ENCODE measurements around the gene TMEM120A.

GRCh38 chr7:75967487-75967997 lies 26.9 kb downstream of the TMEM120A start:
- TF ChIP-seq CTCF (IDR thresholded peaks at IDR 0.05 in 2 of 3, conservative IDR thresholded peaks at IDR 0.05 in 1 of 3; ENCODE audit: control insufficient read depth in 2 of 3, extremely low read depth in 1 of 3, insufficient read depth in 1 of 3, low read depth in 3 of 3, low read length in 3 of 3) (no peak), EP300 (IDR thresholded peaks at IDR 0.05; ENCODE audit: borderline replicate concordance in 1 of 2, control insufficient read depth in 1 of 2, low read depth in 2 of 2, low read length in 2 of 2) (no peak), POLR2AphosphoS5 (IDR thresholded peaks at IDR 0.05; ENCODE audit: low read length) (no peak), CEBPB (IDR thresholded peaks at IDR 0.05; ENCODE audit: borderline replicate concordance in 1 of 2, low read depth in 2 of 2, low read length in 2 of 2) (no peak), TAF1 (IDR thresholded peaks at IDR 0.05; ENCODE audit: borderline replicate concordance, low read depth, low read length) (no peak), JUND (IDR thresholded peaks at IDR 0.05; ENCODE audit: low read depth, low read length) (no peak), HDAC2 (IDR thresholded peaks at IDR 0.05) (no peak), TARDBP (IDR thresholded peaks at IDR 0.05; ENCODE audit: borderline replicate concordance) (no peak), SKIL (IDR thresholded peaks at IDR 0.05; ENCODE audit: low read depth, poor library complexity, severe bottlenecking) (no peak)

Measured in GM12878 (cell line).